Mesendoderm (in vitro differentiated cells): ENCODE results near the gene EPB41L3.
"Not testable (repeated sequence)": the region's sequence is repeated elsewhere in the genome, so short reads cannot be mapped to it uniquely, and the experiment has no call there.

Source experiments
- DNase-seq: peaks from one replicate; pipeline ENCODE4 v3.0.0; 2013
- H2AK5ac ChIP-seq: 2 replicates; pipeline ENCODE4 v1.6.1; 2013; ENCODE audit warnings: low read length, inconsistent platforms
- H2BK120ac ChIP-seq: 2 replicates; pipeline ENCODE4 v1.6.1; 2013; ENCODE audit warnings: low read depth, mild to moderate bottlenecking, low read length, moderate library complexity, mixed read lengths
- H2BK15ac ChIP-seq: replicated peaks from 2 replicates; pipeline ENCODE4 v1.6.1; 2013; ENCODE audit warnings: low read depth, mild to moderate bottlenecking, moderate library complexity
- H2BK5ac ChIP-seq: 2 replicates; pipeline ENCODE4 v1.6.1; 2013; ENCODE audit warnings: low read length, inconsistent platforms
- H3K18ac ChIP-seq: 2 replicates; pipeline ENCODE4 v1.6.1; 2013; ENCODE audit warnings: mild to moderate bottlenecking, low read length, mixed read lengths
- H3K23ac ChIP-seq: one replicate; pipeline ENCODE4 v1.6.1; 2013; ENCODE audit warnings: low read length
- H3K27ac ChIP-seq: 2 replicates; pipeline ENCODE4 v1.5.1; 2013; ENCODE audit warnings: low read depth, mild to moderate bottlenecking, inconsistent platforms, low read length, moderate library complexity
- H3K27me3 ChIP-seq: 2 replicates; pipeline ENCODE4 v1.6.1; 2013; ENCODE audit warnings: low read length, control low read depth, mild to moderate bottlenecking, inconsistent platforms; ENCODE audit not compliant: insufficient read depth, poor library complexity
- H3K36me3 ChIP-seq: 2 replicates; pipeline ENCODE4 v1.6.1; 2013; ENCODE audit warnings: low read length, inconsistent platforms; ENCODE audit not compliant: control insufficient read depth, insufficient read depth
- H3K4ac ChIP-seq: one replicate; pipeline ENCODE4 v1.6.1; 2013; ENCODE audit warnings: low read depth, mild to moderate bottlenecking, low read length, moderate library complexity
- H3K4me1 ChIP-seq: 2 replicates; pipeline ENCODE4 v1.6.1; 2013; ENCODE audit warnings: low read depth, low read length, inconsistent platforms; ENCODE audit not compliant: control insufficient read depth
- H3K4me2 ChIP-seq: 2 replicates; pipeline ENCODE4 v1.6.1; 2013; ENCODE audit warnings: low read length
- H3K4me3 ChIP-seq: 2 replicates; pipeline ENCODE4 v1.5.1; 2013; ENCODE audit warnings: mild to moderate bottlenecking, low read length
- H3K56ac ChIP-seq: one replicate; pipeline ENCODE4 v1.6.1; 2013; ENCODE audit warnings: low read length
- H3K79me1 ChIP-seq: 2 replicates; pipeline ENCODE4 v1.6.1; 2013; ENCODE audit warnings: low read length, inconsistent platforms
- H3K79me2 ChIP-seq: 2 replicates; pipeline ENCODE4 v1.6.1; 2013; ENCODE audit warnings: mild to moderate bottlenecking, low read length; ENCODE audit not compliant: control insufficient read depth, insufficient read depth
- H3K9ac ChIP-seq: 2 replicates; pipeline ENCODE4 v1.6.1; 2013; ENCODE audit warnings: low read length, inconsistent platforms
- H4K5ac ChIP-seq: one replicate; pipeline ENCODE4 v1.6.1; 2013; ENCODE audit warnings: low read length
- H4K8ac ChIP-seq: one replicate; pipeline ENCODE4 v1.6.1; 2013; ENCODE audit warnings: low read depth, mild to moderate bottlenecking, control low read depth, low read length, moderate library complexity
- WGBS: extraction: QIAGEN DNeasy Blood & Tissue Kit; methylation state at CpG from one replicate; pipeline ENCODE4 v1.1.7; 2013; ENCODE audit warnings: low lambda C conversion rate, missing lambda C conversion rate; ENCODE audit not compliant: insufficient coverage; ENCODE audit errors: extremely low coverage; 5-methylcytosine and 5-hydroxymethylcytosine counted together

Gene EPB41L3

DNA sequence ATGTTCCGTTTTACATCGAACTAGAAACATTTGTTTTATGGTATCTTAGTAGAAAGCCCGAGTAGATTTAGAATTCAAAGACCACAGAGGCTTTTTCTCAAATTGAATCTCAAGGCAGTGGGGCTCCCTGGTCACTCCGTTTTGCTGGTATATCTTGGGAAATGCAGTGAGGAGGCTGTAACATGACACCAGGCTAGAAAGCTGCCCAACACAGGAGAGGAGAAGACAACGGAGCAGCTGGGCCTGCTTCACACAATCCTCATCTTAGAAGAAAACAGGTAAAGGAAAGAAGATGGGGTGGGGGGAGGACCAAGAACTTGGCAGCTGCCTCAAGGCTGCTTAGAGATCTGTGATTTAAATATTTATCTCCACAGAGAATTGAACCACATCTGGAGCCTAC lies 38.3 kb upstream of the EPB41L3 start:
- H3K27ac ChIP-seq, result no peak overlapping the region
- H3K4ac ChIP-seq, result no peak overlapping the region
- H3K56ac ChIP-seq, result no peak overlapping the region
- no peaks in the 10 kb centered on the region for H3K27me3 ChIP-seq
- no peak overlapping the region for H2BK120ac ChIP-seq
- DNase-seq, result peak; percentile 84
- no peak overlapping the region for H3K9ac ChIP-seq
- H2BK5ac ChIP-seq, result no peak overlapping the region
- no peaks in the 10 kb centered on the region for H3K36me3 ChIP-seq
- no peak overlapping the region for H3K18ac ChIP-seq
- H3K4me2 ChIP-seq, result no peak overlapping the region
- no peaks in the 10 kb centered on the region for H3K79me2 ChIP-seq
- H4K8ac ChIP-seq, result no peak overlapping the region
- WGBS, result no CpG with 5 or more reads among the region's 5 CpGs
- H3K23ac ChIP-seq, result no peak overlapping the region
- H2AK5ac ChIP-seq, result no peak overlapping the region
- H2BK15ac ChIP-seq, result no peak overlapping the region
- no peaks in the 10 kb centered on the region for H3K79me1 ChIP-seq
- H4K5ac ChIP-seq, result no peak overlapping the region
- no peaks in the 10 kb centered on the region for H3K4me1 ChIP-seq
- no peak overlapping the region for H3K4me3 ChIP-seq

DNA sequence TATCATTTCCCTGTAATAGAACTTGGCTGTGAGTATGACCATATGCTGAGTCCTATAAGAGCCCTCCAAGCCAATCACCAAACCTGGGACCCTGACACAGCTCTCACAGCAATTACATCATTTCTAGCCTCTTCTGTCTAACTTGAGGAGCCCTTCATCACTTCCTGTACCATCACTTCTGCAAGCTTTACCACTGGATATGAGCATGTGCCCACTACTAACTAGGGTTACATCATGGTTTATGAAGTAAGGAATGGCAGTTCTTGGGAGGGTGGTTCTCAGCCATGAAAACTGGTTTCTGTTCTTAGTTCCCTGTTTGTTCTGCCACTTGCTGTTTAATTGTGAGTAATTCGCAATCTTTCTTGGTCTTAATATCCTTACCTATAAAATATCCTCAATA lies 31.0 kb upstream of the EPB41L3 start:
- Histone ChIP-seq H3K27ac (no peak overlapping the region), H3K23ac (no peak overlapping the region), H2BK15ac (no peak overlapping the region), H4K5ac (no peak overlapping the region), H3K4me1 (no peaks in the 10 kb centered on the region), H3K79me1 (no peaks in the 10 kb centered on the region), H2BK5ac (no peak overlapping the region), H3K4me3 (no peak overlapping the region), H4K8ac (no peak overlapping the region), H3K79me2 (no peaks in the 10 kb centered on the region), H3K9ac (no peak overlapping the region), H3K18ac (no peak overlapping the region), H2BK120ac (no peak overlapping the region), H3K27me3 (no peaks in the 10 kb centered on the region), H3K4ac (no peak overlapping the region), H3K36me3 (no peaks in the 10 kb centered on the region), H2AK5ac (no peak overlapping the region), H3K4me2 (no peak overlapping the region), H3K56ac (no peak overlapping the region)
- no CpG with 5 or more reads among the region's 1 CpG for WGBS
- no peak for DNase-seq

DNA sequence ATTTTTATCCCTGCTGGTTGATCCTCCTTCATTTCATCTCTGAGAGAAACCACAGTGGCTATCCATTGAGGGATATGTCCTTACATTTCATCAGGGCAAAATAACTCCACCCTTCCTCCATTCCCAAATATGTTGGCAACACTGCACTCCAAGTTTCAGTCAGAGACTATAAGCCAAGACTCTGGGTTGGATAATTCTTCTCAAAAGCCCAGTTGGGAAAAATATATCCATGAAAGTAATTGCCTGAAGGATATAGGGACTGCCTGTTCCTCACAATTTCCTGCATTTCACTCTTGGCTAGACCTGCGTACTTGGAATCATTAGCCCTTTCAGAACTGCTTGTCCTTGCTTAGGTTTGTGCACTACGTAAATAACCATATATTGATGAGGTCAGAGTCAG lies 27.9 kb upstream of the EPB41L3 start:
- Histone ChIP-seq H4K5ac (no peak overlapping the region), H3K79me1 (no peaks in the 10 kb centered on the region), H2AK5ac (no peak overlapping the region), H3K4ac (no peak overlapping the region), H4K8ac (no peak overlapping the region), H3K23ac (no peak overlapping the region), H3K9ac (no peak overlapping the region), H3K56ac (no peak overlapping the region), H3K27ac (no peak overlapping the region), H2BK120ac (no peak overlapping the region), H3K36me3 (no peaks in the 10 kb centered on the region), H2BK15ac (no peak overlapping the region), H3K27me3 (no peaks in the 10 kb centered on the region), H3K4me1 (no peaks in the 10 kb centered on the region), H3K4me2 (no peak overlapping the region), H3K4me3 (no peak overlapping the region), H3K79me2 (no peaks in the 10 kb centered on the region), H3K18ac (no peak overlapping the region), H2BK5ac (no peak overlapping the region)
- no peak for DNase-seq
- no CpG with 5 or more reads among the region's 2 CpGs for WGBS

DNA sequence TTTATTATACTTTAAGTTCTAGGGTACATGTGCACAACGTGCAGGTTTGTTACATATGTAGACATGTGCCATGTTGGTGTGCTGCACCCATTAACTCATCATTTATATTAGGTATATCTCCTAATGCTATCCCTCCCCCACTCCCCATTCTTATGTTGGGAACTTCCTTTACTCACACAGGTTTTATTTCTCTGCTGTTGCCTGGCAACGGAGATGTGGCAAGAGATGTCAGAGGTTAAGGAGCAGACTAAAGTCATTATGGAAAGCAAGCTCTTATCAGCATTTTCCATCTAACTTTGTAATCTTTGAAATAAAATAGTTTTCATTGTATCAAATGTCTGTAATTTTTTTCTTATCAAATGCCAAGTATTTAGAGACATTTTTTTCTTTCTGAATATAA lies 26.8 kb upstream of the EPB41L3 start:
- H3K4me2 ChIP-seq, H2BK120ac ChIP-seq, H3K56ac ChIP-seq, H2BK15ac ChIP-seq, H3K9ac ChIP-seq, H3K79me2 ChIP-seq, H4K8ac ChIP-seq, H3K4me1 ChIP-seq, H2AK5ac ChIP-seq, H3K27me3 ChIP-seq, H3K79me1 ChIP-seq, H3K23ac ChIP-seq, H3K4ac ChIP-seq, H4K5ac ChIP-seq, H3K36me3 ChIP-seq, H3K27ac ChIP-seq, H3K4me3 ChIP-seq, H3K18ac ChIP-seq, H2BK5ac ChIP-seq: not testable (repeated sequence)
- DNase-seq, result peak; percentile 97
- WGBS, result no CpG with 5 or more reads among the region's 2 CpGs

DNA sequence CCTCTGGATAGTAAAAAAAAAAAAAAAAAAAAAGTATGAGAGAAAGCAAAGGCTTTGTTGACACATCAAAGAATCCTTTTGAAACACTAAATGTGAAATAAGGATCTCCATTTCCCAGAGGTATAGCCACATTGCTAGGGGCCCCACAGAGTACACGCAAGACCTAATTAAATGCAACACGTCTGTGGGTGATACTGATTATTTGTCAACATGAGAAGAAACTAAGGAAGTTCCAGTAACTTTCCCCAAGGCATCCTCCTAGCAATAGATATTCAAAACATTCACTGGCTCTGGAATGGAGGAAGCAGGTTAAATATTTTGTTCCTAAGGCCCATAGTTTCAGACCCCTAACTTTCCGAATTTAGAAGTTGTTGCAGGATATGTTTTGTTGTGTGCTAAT lies 24.6 kb upstream of the EPB41L3 start:
- H3K79me2 ChIP-seq, result no peaks in the 10 kb centered on the region
- no peaks in the 10 kb centered on the region for H3K79me1 ChIP-seq
- no peaks in the 10 kb centered on the region for H3K4me1 ChIP-seq
- no peak overlapping the region for H3K4me2 ChIP-seq
- no peak overlapping the region for H3K4me3 ChIP-seq
- H2BK15ac ChIP-seq, result no peak overlapping the region
- H2AK5ac ChIP-seq, result no peak overlapping the region
- H3K27ac ChIP-seq, result no peak overlapping the region
- H3K9ac ChIP-seq, result no peak overlapping the region
- WGBS, result no CpG with 5 or more reads among the region's 3 CpGs
- no peak overlapping the region for H3K4ac ChIP-seq
- no peak overlapping the region for H4K5ac ChIP-seq
- H3K18ac ChIP-seq, result no peak overlapping the region
- H4K8ac ChIP-seq, result no peak overlapping the region
- no peak for DNase-seq
- H3K56ac ChIP-seq, result no peak overlapping the region
- H3K36me3 ChIP-seq, result no peaks in the 10 kb centered on the region
- no peak overlapping the region for H3K23ac ChIP-seq
- no peaks in the 10 kb centered on the region for H3K27me3 ChIP-seq
- H2BK120ac ChIP-seq, result no peak overlapping the region
- H2BK5ac ChIP-seq, result no peak overlapping the region

DNA sequence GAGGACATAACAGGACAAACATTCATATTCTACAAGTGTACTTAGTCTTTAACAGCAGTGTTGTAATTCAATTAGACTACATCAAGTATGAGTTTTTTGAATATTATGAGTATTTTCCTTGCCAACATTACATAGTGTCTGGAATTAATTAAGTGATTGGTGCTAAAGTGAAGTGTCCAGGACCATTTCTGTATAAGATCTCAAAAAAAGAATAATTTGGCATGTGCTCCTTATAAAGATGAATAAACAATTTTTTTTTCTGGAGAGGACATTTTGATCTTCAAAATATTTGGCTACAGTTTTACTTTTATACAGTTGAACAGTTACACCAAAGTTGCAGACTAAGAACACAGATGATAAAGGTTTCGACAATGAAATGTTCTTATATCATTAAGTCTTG lies 15.1 kb upstream of the EPB41L3 start:
- Histone ChIP-seq H3K79me1 (no peaks in the 10 kb centered on the region), H3K4ac (no peak overlapping the region), H4K5ac (no peak overlapping the region), H2BK120ac (no peak overlapping the region), H3K23ac (no peak overlapping the region), H3K56ac (no peak overlapping the region), H2BK15ac (no peak overlapping the region), H3K36me3 (no peaks in the 10 kb centered on the region), H2BK5ac (no peak overlapping the region), H2AK5ac (no peak overlapping the region), H3K79me2 (no peaks in the 10 kb centered on the region), H3K18ac (no peak overlapping the region), H3K4me1 (no peaks in the 10 kb centered on the region), H3K4me2 (no peak overlapping the region), H3K4me3 (no peak overlapping the region), H3K27me3 (no peaks in the 10 kb centered on the region), H3K27ac (no peak overlapping the region), H3K9ac (no peak overlapping the region), H4K8ac (no peak overlapping the region)
- WGBS, result no CpG with 5 or more reads among the region's 1 CpG
- DNase-seq, result no peak
